IPS-NIHi7 (cell line): Measurements from ENCODE around the gene CEP152.
"Not testable (repeated sequence)": the region's sequence is repeated elsewhere in the genome, so short reads cannot be mapped to it uniquely, and the experiment has no call there.

Source experiments
- DNase-seq: peaks from one replicate; pipeline ENCODE4 v3.0.0; 2012; ENCODE audit warnings: mixed read lengths; ENCODE audit errors: extremely low spot score

Gene CEP152

GRCh38 chr15:48811325-48811958, 573 bp upstream of the CEP152 start:
- no peak for DNase-seq

GRCh38 chr15:48806151-48806550, 4.7 kb downstream of the CEP152 start:
- DNase-seq: peak; percentile 15

- no peak for DNase-seq
Measured at GRCh38 chr15:48805591-48805990, 5.3 kb downstream of the CEP152 start.

GRCh38 chr15:48803877-48804276, 7.0 kb downstream of the CEP152 start:
- DNase-seq: no peak

DNA sequence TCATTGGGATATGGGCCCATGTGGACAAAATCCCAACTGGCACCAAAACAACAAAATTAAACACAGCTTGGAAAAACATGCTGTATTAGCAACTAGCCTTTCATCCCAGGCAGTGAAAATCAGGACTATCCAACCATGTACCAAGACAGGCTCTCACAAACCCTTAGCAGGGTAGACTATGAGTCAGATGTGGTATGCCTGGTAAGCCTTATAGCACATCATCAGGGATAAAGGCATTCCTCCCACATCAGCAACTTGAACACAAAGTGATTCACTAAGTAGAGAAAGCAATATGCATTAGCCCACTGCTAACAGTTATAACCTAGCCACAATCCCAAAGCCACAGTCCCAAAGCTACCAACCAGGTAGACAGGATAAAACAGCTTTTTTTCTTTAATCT, 8.0 kb downstream of the CEP152 start:
- DNase-seq: no peak

DNA sequence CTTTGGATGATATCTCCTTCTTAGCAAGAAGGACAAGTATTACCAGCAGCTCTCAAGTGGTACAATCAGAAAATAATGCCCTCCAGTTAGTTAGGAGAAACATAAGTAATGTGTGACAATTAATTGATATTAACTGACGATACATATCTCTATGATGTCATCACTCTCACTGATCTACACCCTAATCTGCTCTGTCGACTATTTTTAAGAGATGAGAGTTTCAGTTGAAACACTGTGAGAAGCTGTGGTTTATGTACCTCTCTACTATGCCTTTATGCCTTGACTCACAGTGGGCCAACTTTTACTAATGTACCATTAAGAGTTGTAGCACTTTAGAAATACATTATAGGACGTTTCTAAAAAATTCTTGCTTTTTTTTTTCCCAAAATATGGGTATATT, 8.6 kb downstream of the CEP152 start:
- DNase-seq: no peak

- DNase-seq: no peak
Measured at GRCh38 chr15:48800811-48801455, 9.9 kb downstream of the CEP152 start.

- DNase-seq: no peak
Measured at GRCh38 chr15:48800245-48800644, 10.6 kb downstream of the CEP152 start.

GRCh38 chr15:48798319-48798718, 12.6 kb downstream of the CEP152 start:
- DNase-seq: peak; percentile 27

DNA sequence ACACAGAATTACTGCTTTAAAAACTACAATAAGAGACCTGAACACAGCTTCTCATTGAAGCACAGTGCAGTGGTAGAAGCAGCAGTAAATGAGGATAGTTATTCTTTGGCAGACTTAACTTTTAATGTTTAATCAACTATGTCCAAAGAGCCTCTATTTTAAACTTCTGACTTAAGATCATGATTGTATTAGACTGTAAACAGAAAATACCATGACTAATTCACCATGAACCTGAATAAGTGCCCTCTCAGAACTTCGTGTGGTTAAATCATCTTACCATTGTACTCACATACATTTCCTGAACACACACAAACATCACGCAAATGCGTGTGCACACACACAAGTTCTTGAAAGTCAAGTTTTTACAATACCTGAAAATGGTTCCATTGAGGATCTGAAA, 13.9 kb downstream of the CEP152 start:
- DNase-seq: no peak

DNA sequence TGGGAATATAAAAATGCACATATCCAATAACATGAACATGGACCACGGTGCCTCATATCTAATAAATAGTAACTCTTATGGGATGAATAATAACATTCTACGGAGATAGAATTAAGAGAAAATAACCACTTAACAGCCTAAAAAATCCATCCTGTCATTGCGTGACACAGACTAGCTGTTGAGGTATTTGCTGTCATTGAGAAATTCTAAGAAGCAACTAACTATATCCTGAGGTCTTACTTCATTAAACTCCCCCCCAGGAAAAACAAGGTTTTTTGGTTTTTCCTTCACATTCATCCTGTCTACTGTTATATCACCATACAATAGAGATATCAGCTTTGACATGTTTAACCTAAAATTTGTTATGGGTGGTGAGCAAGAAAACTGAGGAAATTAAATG, 14.3 kb downstream of the CEP152 start:
- no peak for DNase-seq

DNA sequence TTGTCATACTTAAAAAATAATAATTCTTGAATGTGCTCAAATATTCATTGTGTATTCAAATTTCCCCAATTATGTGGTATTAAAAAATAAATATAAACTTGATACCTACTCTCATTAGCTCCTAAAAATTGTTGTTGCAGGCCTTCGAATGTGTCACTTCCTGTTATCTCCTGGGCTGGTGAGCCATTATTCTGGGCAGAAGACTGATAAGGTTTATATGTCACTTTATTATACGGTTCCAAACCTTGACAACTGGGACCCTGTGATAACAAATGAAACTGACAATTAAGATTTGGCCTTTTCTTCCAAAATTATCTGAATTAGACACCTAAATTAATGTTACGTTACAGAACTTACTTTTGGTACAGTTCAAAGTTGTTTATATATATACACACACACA, 15.0 kb downstream of the CEP152 start:
- no peak for DNase-seq

- no peak for DNase-seq
Measured at GRCh38 chr15:48794697-48795134, 16.2 kb downstream of the CEP152 start.

- DNase-seq: no peak
Measured at GRCh38 chr15:48792408-48792807, 18.5 kb downstream of the CEP152 start.

DNA sequence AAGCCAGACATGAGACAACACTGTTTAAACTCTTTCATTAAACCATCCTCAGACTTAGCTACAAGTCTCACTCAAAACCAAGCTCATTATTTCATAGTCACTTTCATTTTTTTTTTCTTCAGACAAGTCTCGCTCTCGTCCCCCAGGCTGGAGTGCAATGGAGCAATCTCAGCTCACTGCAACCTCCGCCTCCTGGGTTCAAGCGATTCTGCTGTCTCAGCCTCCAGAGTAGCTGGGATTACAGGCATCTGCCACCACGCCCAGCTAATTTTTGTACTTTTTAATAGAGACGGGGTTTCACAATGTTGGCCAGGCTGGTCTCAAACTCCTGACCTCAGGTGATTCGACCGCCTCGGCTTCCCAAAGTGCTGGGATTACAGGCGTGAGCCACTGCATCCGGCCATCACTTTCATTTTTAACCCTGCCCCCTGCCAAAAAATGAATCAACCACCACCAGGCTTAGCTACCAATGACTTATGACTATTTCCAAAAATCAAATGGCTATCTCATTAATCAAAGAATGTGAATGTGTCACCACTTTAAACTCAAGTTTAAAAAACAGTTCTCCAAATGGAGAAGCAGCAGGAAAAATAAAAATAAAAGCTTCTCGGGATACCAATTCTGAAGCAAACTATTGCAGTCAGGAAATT, 20.3 kb downstream of the CEP152 start:
- not testable (repeated sequence) for DNase-seq

DNA sequence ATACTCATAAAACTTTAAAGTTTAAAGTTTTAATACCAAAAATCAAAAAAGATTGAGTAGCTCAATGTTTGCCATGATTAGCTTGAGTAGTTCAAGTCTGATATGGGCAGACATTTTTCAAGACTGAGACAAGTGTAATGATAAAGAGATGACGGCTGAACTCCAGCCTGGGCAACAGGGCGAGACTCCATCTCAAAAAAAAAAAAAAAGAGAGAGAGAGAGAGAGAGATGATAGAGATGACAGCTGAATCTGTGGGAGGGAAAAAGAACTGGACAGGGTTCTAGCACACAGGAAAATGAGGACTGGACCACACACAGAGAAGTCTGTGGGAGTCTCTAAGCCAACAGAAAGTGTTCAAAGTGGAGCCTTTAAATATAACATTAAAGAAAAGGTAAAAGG, 25.2 kb downstream of the CEP152 start:
- no peak for DNase-seq

GRCh38 chr15:48785195-48785594, 25.7 kb downstream of the CEP152 start:
- DNase-seq: no peak

- no peak for DNase-seq
Measured at GRCh38 chr15:48784756-48785155, 26.1 kb downstream of the CEP152 start.

DNA sequence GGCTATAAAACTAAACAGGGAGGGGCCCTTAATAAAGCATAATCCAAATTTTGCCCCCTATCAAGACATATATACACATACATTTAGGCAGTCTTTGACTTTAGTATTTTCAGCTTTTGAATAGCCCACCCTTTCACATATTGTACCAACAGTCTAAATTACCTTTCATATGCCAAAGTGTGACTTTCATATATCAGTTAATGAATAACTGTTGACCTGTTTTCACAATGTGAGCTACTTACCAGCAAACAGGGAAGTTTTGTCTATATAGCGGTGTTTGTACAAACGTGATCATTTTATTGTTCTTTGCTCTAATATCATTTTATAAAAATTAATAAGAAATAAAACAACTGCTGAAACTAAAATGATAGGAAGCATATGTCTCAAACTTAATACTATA, 28.0 kb downstream of the CEP152 start:
- no peak for DNase-seq

DNA sequence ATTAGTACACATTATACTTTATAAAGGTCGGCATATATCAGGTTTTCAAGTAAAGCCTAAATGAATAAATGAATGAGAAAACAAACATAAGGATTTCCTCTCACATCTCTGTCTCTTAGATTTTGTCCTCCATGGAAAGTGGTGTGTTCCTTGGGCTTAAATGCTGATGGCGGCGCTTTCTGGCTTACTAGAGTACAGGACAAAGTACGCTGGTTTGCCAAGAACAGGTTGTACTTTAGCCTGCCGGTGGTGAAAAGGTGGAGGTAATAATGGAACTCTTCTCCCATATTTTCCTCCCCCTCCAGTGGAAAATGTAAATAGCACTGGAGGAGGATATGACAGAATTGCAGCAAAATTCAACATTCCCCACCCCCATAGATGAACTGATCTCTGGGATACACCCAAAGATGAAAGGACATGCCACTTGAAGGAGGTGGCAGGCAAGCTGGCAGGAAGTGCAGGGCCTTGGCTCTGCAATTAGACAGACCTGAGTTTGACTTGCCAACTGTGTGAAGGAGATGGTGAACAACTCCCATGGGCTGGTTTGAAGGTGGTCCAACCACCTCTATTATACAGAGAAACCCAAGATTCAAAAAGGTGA, 29.3 kb downstream of the CEP152 start:
- no peak for DNase-seq

DNA sequence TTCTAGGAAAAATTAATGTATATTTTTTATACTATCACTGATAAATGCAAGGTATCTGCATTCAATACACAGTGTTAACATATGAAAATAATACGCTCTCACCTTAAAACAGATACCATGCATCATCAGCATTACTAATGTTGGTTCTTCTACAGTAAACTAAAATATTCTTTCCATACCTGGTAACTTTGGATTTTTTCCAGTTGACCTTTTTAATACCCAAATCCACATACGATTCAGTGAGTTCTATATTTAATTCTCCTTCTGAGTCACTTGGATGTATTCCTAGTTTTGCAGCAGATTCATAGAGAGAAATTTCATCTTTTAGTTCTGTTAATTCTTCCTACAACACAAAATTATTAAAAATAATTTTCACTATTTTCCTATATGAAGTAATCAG, 29.9 kb downstream of the CEP152 start:
- no peak for DNase-seq

GRCh38 chr15:48778331-48778730, 32.5 kb downstream of the CEP152 start:
- DNase-seq: no peak
